Measurements from ENCODE around the gene MROH2B.

GRCh38 chr5:40986666-40987065 is 84.5 kb downstream of the MROH2B start:
- TF ChIP-seq POLR2A (IDR thresholded peaks at IDR 0.05): no peak
- TF ChIP-seq POLR2AphosphoS5 (IDR thresholded peaks at IDR 0.05): no peak
